Neuronal stem cell (in vitro differentiated cells): ENCODE data around the gene RNF152.

Experiments used
- DNase-seq: peaks from one replicate; pipeline ENCODE4 v3.0.0-alpha.2; 2013; ENCODE audit warnings: low spot score
- H2AFZ ChIP-seq: one replicate; pipeline ENCODE4 v1.6.1; 2013; ENCODE audit warnings: mild to moderate bottlenecking, low read length, inconsistent platforms
- H2AK5ac ChIP-seq: 2 replicates; pipeline ENCODE4 v1.6.1; 2013; ENCODE audit warnings: low read depth, mild to moderate bottlenecking, inconsistent platforms, low read length, moderate library complexity, mixed read lengths
- H2BK120ac ChIP-seq: 2 replicates; pipeline ENCODE4 v1.6.1; 2013; ENCODE audit warnings: low read depth, mild to moderate bottlenecking, inconsistent platforms, low read length, moderate library complexity, mixed read lengths
- H2BK12ac ChIP-seq: one replicate; pipeline ENCODE4 v1.6.1; 2013; ENCODE audit warnings: low read length, inconsistent platforms
- H2BK15ac ChIP-seq: 2 replicates; pipeline ENCODE4 v1.6.1; 2013; ENCODE audit warnings: mild to moderate bottlenecking, low read length, inconsistent platforms, mixed read lengths
- H2BK5ac ChIP-seq: one replicate; pipeline ENCODE4 v1.6.1; 2013; ENCODE audit warnings: inconsistent platforms, mild to moderate bottlenecking, low read length, moderate library complexity
- H3K14ac ChIP-seq: one replicate; pipeline ENCODE4 v1.6.1; 2013; ENCODE audit warnings: low read length, inconsistent platforms
- H3K18ac ChIP-seq: 2 replicates; pipeline ENCODE4 v1.6.1; 2013; ENCODE audit warnings: low read length, inconsistent platforms
- H3K23ac ChIP-seq: 2 replicates; pipeline ENCODE4 v1.6.1; 2013; ENCODE audit warnings: low read depth, mild to moderate bottlenecking, mixed read lengths, low read length, inconsistent platforms; ENCODE audit not compliant: poor library complexity
- H3K27ac ChIP-seq: replicated peaks from 3 replicates; pipeline ENCODE4 v1.5.1; 2013; ENCODE audit warnings: low read length, inconsistent platforms
- H3K27me3 ChIP-seq, 3 experiments: 2 replicates each; pipeline ENCODE4 v1.6.1; 2013; ENCODE audit warnings: low read length in 3 of 3, mild to moderate bottlenecking in 2 of 3, inconsistent platforms in 1 of 3, low read depth in 1 of 3, mixed read lengths in 1 of 3, moderate library complexity in 1 of 3; ENCODE audit not compliant: control insufficient read depth in 3 of 3, insufficient read depth in 3 of 3
- H3K36me3 ChIP-seq, 2 donors: replicated peaks in 1 of 2; 2 replicates each; pipeline ENCODE4 v1.6.1; 2013; ENCODE audit warnings: low read length in 2 of 2; ENCODE audit not compliant: control insufficient read depth in 2 of 2, insufficient read depth in 2 of 2
- H3K4ac ChIP-seq: 2 replicates; pipeline ENCODE4 v1.6.1; 2013; ENCODE audit warnings: inconsistent platforms, mild to moderate bottlenecking, low read length, moderate library complexity
- H3K4me1 ChIP-seq, 2 donors: 1 replicate in 1 of 2; 2 replicates in 1 of 2; pipeline ENCODE4 v1.6.1; 2013; ENCODE audit warnings: low read length in 2 of 2, low read depth in 1 of 2; ENCODE audit not compliant: control insufficient read depth in 2 of 2, insufficient read depth in 1 of 2
- H3K4me2 ChIP-seq: one replicate; pipeline ENCODE4 v1.6.1; 2013; ENCODE audit warnings: mild to moderate bottlenecking, low read length, inconsistent platforms; ENCODE audit not compliant: insufficient read depth, poor library complexity, severe bottlenecking
- H3K4me3 ChIP-seq, 2 donors: 2 replicates each; pipeline ENCODE4 v1.5.1; 2013; ENCODE audit warnings: low read length in 2 of 2, mild to moderate bottlenecking in 2 of 2, inconsistent platforms in 1 of 2, moderate library complexity in 1 of 2
- H3K79me1 ChIP-seq: one replicate; pipeline ENCODE4 v1.6.1; 2013; ENCODE audit warnings: low read depth, mild to moderate bottlenecking, inconsistent platforms, low read length, moderate library complexity
- H3K9ac ChIP-seq: one replicate; pipeline ENCODE4 v1.6.1; 2013; ENCODE audit warnings: mild to moderate bottlenecking, low read depth, low read length, inconsistent platforms; ENCODE audit not compliant: poor library complexity
- H3K9me3 ChIP-seq, 2 donors: replicated peaks in 1 of 2; 2 replicates each; pipeline versions ENCODE3 to v1.6.1; 2013; ENCODE audit warnings: low read length in 2 of 2, mild to moderate bottlenecking in 2 of 2, inconsistent platforms in 1 of 2, low read depth in 1 of 2, mixed read lengths in 1 of 2, moderate library complexity in 1 of 2; ENCODE audit not compliant: control insufficient read depth in 2 of 2, insufficient read depth in 1 of 2
- H4K8ac ChIP-seq: one replicate; pipeline ENCODE4 v1.6.1; 2013; ENCODE audit warnings: low read depth, mild to moderate bottlenecking, inconsistent platforms, low read length, moderate library complexity
- H4K91ac ChIP-seq: one replicate; pipeline ENCODE4 v1.6.1; 2013; ENCODE audit warnings: low read length, low read depth, mild to moderate bottlenecking, inconsistent platforms; ENCODE audit not compliant: poor library complexity
- WGBS, 2 donors: extraction: QIAGEN DNeasy Blood & Tissue Kit; methylation state at CpG; one replicate each; pipeline ENCODE4 v1.1.7; 2013; ENCODE audit warnings: missing lambda C conversion rate in 2 of 2, mixed read lengths in 1 of 2; ENCODE audit not compliant: insufficient read length in 2 of 2, insufficient replicate concordance in 1 of 2; ENCODE audit errors: extremely low coverage in 2 of 2; 5-methylcytosine and 5-hydroxymethylcytosine counted together

RNF152 gene

DNA sequence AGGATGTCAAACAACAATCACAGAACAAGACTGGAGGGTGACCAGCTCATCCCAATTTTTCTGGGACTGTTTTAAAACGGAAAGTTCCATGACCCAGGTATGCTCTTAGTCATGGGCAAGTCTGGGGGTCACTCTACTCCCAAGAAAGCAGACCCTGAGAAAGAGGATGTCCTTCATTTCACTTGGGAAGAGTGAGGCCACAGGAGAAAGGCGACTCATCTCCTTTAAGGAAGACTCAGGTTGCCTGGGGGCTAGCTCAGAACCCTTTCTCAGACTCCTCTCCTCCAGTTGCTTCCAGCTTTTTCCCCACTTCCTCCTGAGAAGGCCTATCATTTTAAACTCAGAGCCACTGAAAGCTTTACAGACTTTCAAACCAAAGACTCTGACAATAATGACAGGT is 9.3 kb downstream of the RNF152 start:
- no peak overlapping the region for H2BK12ac ChIP-seq
- H2AFZ ChIP-seq = no peak overlapping the region
- no peak overlapping the region for H3K27ac ChIP-seq
- peaks cover 0 to 3% of the 10 kb centered on the region in 2 donors for H3K4me1 ChIP-seq
- H3K4me2 ChIP-seq = no peak overlapping the region
- H2AK5ac ChIP-seq = no peak overlapping the region
- no peak overlapping the region for H3K14ac ChIP-seq
- no peak overlapping the region for H3K9ac ChIP-seq
- H3K4ac ChIP-seq = no peak overlapping the region
- no peak for DNase-seq
- H3K36me3 ChIP-seq = peaks cover 1 to 31% of the 10 kb centered on the region in 2 donors
- H3K4me3 ChIP-seq = no peak overlapping the region
- H3K9me3 ChIP-seq = peaks cover 0 to 11% of the 10 kb centered on the region in 2 donors
- H3K18ac ChIP-seq = no peak overlapping the region
- H2BK5ac ChIP-seq = no peak overlapping the region
- WGBS, 2 donors = no CpG with 5 or more reads among the region's 2 CpGs
- H3K23ac ChIP-seq = no peak overlapping the region
- no peak overlapping the region for H2BK120ac ChIP-seq
- no peak overlapping the region for H4K91ac ChIP-seq
- no peak overlapping the region for H4K8ac ChIP-seq
- no peaks in the 10 kb centered on the region for H3K27me3 ChIP-seq
- no peaks in the 10 kb centered on the region for H3K79me1 ChIP-seq
- no peak overlapping the region for H2BK15ac ChIP-seq

- Histone ChIP-seq H3K27me3 (no peaks in the 10 kb centered on the region), H3K23ac (no peak overlapping the region), H3K27ac (no peak overlapping the region), H2AFZ (no peak overlapping the region), H3K4me3 (no peak overlapping the region), H4K91ac (no peak overlapping the region), H2BK120ac (no peak overlapping the region), H3K4me1 (peaks cover 0 to 2% of the 10 kb centered on the region in 2 donors), H3K18ac (no peak overlapping the region), H3K36me3 (peaks cover 0 to 26% of the 10 kb centered on the region in 2 donors), H3K4me2 (no peak overlapping the region), H2AK5ac (no peak overlapping the region), H3K9ac (no peak overlapping the region), H2BK12ac (no peak overlapping the region), H2BK5ac (no peak overlapping the region), H3K9me3 (peaks cover 0 to 12% of the 10 kb centered on the region in 2 donors), H4K8ac (no peak overlapping the region), H2BK15ac (no peak overlapping the region), H3K4ac (no peak overlapping the region), H3K79me1 (no peaks in the 10 kb centered on the region), H3K14ac (no peak overlapping the region)
- no peak for DNase-seq
- no CpG with 5 or more reads among the region's 4 CpGs for WGBS, 2 donors
These were observed 10.4 kb downstream of the RNF152 start for GRCh38 chr18:61882296-61883004.

GRCh38 chr18:61876899-61877298 is 15.9 kb downstream of the RNF152 start:
- Histone ChIP-seq H3K14ac (no peak overlapping the region), H3K18ac (no peak overlapping the region), H3K27ac (no peak overlapping the region), H3K4me1 (peaks cover 4 to 9% of the 10 kb centered on the region in 2 donors), H3K9me3 (peaks cover 0 to 12% of the 10 kb centered on the region in 2 donors), H3K36me3 (peaks cover 0 to 5% of the 10 kb centered on the region in 2 donors), H2BK12ac (no peak overlapping the region), H3K4ac (no peak overlapping the region), H3K9ac (no peak overlapping the region), H2AFZ (no peak overlapping the region), H2BK5ac (no peak overlapping the region), H3K23ac (no peak overlapping the region), H2BK120ac (no peak overlapping the region), H3K27me3 (no peaks in the 10 kb centered on the region), H3K79me1 (no peaks in the 10 kb centered on the region), H4K91ac (no peak overlapping the region), H2AK5ac (no peak overlapping the region), H3K4me2 (no peak overlapping the region), H2BK15ac (no peak overlapping the region), H4K8ac (no peak overlapping the region), H3K4me3 (no peak overlapping the region)
- WGBS, 2 donors = no CpG with 5 or more reads among the region's 4 CpGs
- no peak for DNase-seq

GRCh38 chr18:61870151-61870550 is 22.7 kb downstream of the RNF152 start:
- Histone ChIP-seq H3K36me3 (peaks cover 0 to 5% of the 10 kb centered on the region in 2 donors), H3K9ac (no peak overlapping the region), H3K27ac (no peak overlapping the region), H3K14ac (no peak overlapping the region), H2AFZ (no peak overlapping the region), H3K18ac (no peak overlapping the region), H2BK15ac (no peak overlapping the region), H2BK12ac (no peak overlapping the region), H2BK5ac (no peak overlapping the region), H4K91ac (no peak overlapping the region), H3K4me3 (no peak overlapping the region), H3K4me1 (peaks cover 0 to 4% of the 10 kb centered on the region in 2 donors), H3K9me3 (peaks cover 0 to 4% of the 10 kb centered on the region in 2 donors), H4K8ac (no peak overlapping the region), H3K27me3 (peaks cover 0 to 1% (median 0%) of the 10 kb centered on the region in 3 experiments), H3K79me1 (no peaks in the 10 kb centered on the region), H3K23ac (no peak overlapping the region), H3K4me2 (no peak overlapping the region), H2AK5ac (no peak overlapping the region), H2BK120ac (no peak overlapping the region), H3K4ac (no peak overlapping the region)
- no CpG with 5 or more reads among the region's 8 CpGs for WGBS, 2 donors
- no peak for DNase-seq
